ENCODE measurements around the gene SMCHD1. TPM values are rescaled to one million over a fixed set of nuclear protein-coding genes. Genes with fewer than 3 reads are reported as not detected.

The SMCHD1 gene
- total and polyA plus RNA-seq, 2 experiments from 2014 or later = 7.7 to 39.0 TPM

GRCh38 chr18:2655954-2656236 lies 369 bp downstream of the SMCHD1 start (continued):
- TF ChIP-seq ZNF462 (CRISPR knock-in tag; IDR thresholded peaks at IDR 0.05) (no peak), EZH2phosphoT487 (IDR thresholded peaks at IDR 0.05; ENCODE audit: unreplicated experiment) (no peak), JUNB (IDR thresholded peaks at IDR 0.05; ENCODE audit: unreplicated experiment) (no peak), STAT1 (IDR thresholded peaks at IDR 0.05; ENCODE audit: unreplicated experiment) (no peak), EZH2 (IDR thresholded peaks at IDR 0.05; ENCODE audit: low read depth, unreplicated experiment) (no peak)
- TF ChIP-seq, protein P1, sequence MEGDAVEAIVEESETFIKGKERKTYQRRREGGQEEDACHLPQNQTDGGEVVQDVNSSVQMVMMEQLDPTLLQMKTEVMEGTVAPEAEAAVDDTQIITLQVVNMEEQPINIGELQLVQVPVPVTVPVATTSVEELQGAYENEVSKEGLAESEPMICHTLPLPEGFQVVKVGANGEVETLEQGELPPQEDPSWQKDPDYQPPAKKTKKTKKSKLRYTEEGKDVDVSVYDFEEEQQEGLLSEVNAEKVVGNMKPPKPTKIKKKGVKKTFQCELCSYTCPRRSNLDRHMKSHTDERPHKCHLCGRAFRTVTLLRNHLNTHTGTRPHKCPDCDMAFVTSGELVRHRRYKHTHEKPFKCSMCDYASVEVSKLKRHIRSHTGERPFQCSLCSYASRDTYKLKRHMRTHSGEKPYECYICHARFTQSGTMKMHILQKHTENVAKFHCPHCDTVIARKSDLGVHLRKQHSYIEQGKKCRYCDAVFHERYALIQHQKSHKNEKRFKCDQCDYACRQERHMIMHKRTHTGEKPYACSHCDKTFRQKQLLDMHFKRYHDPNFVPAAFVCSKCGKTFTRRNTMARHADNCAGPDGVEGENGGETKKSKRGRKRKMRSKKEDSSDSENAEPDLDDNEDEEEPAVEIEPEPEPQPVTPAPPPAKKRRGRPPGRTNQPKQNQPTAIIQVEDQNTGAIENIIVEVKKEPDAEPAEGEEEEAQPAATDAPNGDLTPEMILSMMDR (conservative IDR thresholded peaks at IDR 0.05; ENCODE audit: low read depth in 2 of 2) = no peak

GRCh38 chr18:2656237-2656980 lies 883 bp downstream of the SMCHD1 start:
- no peaks in the 10 kb centered on the region for H3K9me2 ChIP-seq (ENCODE audit: insufficient read depth)
- H3F3A ChIP-seq (replicated peaks; ENCODE audit: low read depth) = no peaks in the 10 kb centered on the region; the same call in 1 of the 2 replicates
- H2AFZ ChIP-seq = peak overlapping the region; percentile 78
- Mint-ChIP-seq H3K4me1 (peaks cover 21% of the 10 kb centered on the region), H3K36me3 (ENCODE audit: low read depth) (peaks cover 13% of the 10 kb centered on the region), H3K9me3 (no peaks in the 10 kb centered on the region), H3K27ac (peak overlapping the region; percentile 59), H3K27me3 (ENCODE audit: insufficient read depth, low read depth, poor library complexity) (peaks cover 34% of the 10 kb centered on the region), H3K4me3 (peak overlapping the region; percentile 94)
- peaks cover 61% of the 10 kb centered on the region for H3K27me3 ChIP-seq (ENCODE audit: insufficient read depth)
- DNase-seq (ENCODE audit: low spot score) (peak; percentile 55), ATAC-seq (peak; percentile 60)
- H3K4me1 ChIP-seq (ENCODE audit: insufficient read depth) = peaks cover 19% of the 10 kb centered on the region
- peak overlapping the region; percentile 94 for H3K4me2 ChIP-seq
- H3K27ac ChIP-seq (ENCODE audit: low read depth) = no peak overlapping the region
- H3K36me3 ChIP-seq (ENCODE audit: insufficient read depth) = 0 out of 2 replicates have a peak, but pooled peaks cover 3% of the 10 kb centered on the region
- H3K4me3 ChIP-seq = peak overlapping the region; percentile 85
- H3K79me2 ChIP-seq (replicated peaks; ENCODE audit: insufficient read depth) = peaks cover 53% of the 10 kb centered on the region
- peaks cover 30% of the 10 kb centered on the region for H4K20me1 ChIP-seq (replicated peaks; ENCODE audit: insufficient read depth)
- no peak for TF ChIP-seq JUNB (IDR thresholded peaks at IDR 0.05; ENCODE audit: unreplicated experiment)
- TF ChIP-seq, protein P2, sequence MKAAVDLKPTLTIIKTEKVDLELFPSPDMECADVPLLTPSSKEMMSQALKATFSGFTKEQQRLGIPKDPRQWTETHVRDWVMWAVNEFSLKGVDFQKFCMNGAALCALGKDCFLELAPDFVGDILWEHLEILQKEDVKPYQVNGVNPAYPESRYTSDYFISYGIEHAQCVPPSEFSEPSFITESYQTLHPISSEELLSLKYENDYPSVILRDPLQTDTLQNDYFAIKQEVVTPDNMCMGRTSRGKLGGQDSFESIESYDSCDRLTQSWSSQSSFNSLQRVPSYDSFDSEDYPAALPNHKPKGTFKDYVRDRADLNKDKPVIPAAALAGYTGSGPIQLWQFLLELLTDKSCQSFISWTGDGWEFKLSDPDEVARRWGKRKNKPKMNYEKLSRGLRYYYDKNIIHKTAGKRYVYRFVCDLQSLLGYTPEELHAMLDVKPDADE (IDR thresholded peaks at IDR 0.05) = no peak
- TF ChIP-seq, protein P1 (conservative IDR thresholded peaks at IDR 0.05; ENCODE audit: low read depth in 2 of 2) = no peak
- TF ChIP-seq REST (IDR thresholded peaks at IDR 0.05; ENCODE audit: unreplicated experiment) = no peak
- no peak for TF ChIP-seq EZH2phosphoT487 (IDR thresholded peaks at IDR 0.05; ENCODE audit: unreplicated experiment)
